GM18907 (cell line): Measurements from ENCODE around the gene PPIF.

Source experiments
- ATAC-seq: cut with Tn5 transposase; IDR thresholded peaks from one replicate; pipeline ENCODE4 v1.9.1; 2021; ENCODE audit warnings: mild to moderate bottlenecking, moderate library complexity; ENCODE audit not compliant: unreplicated experiment

Gene PPIF

GRCh38 chr10:79361726-79362397, 14.6 kb downstream of the PPIF start:
- no peak for ATAC-seq

GRCh38 chr10:79367426-79368189, 20.3 kb downstream of the PPIF start:
- no peak for ATAC-seq

GRCh38 chr10:79372871-79373270, 25.6 kb downstream of the PPIF start:
- no peak for ATAC-seq

GRCh38 chr10:79374312-79375191, 27.3 kb downstream of the PPIF start:
- ATAC-seq: peak; percentile 70

- ATAC-seq: no peak
These were observed 28.2 kb downstream of the PPIF start for GRCh38 chr10:79375321-79376077.

- ATAC-seq: no peak
These were observed 28.9 kb downstream of the PPIF start for GRCh38 chr10:79376078-79376628.

GRCh38 chr10:79376751-79377556, 29.7 kb downstream of the PPIF start:
- ATAC-seq: no peak

GRCh38 chr10:79377557-79378382, 30.5 kb downstream of the PPIF start:
- no peak for ATAC-seq

- no peak for ATAC-seq
These were observed 31.0 kb downstream of the PPIF start for GRCh38 chr10:79378383-79378646.

- no peak for ATAC-seq
These were observed 31.6 kb downstream of the PPIF start for GRCh38 chr10:79378647-79379511.

GRCh38 chr10:79379512-79380124, 32.3 kb downstream of the PPIF start:
- no peak for ATAC-seq

- ATAC-seq: no peak
These were observed 33.1 kb downstream of the PPIF start for GRCh38 chr10:79380125-79380945.

GRCh38 chr10:79380946-79381721, 33.9 kb downstream of the PPIF start:
- ATAC-seq: no peak

- no peak for ATAC-seq
These were observed 34.5 kb downstream of the PPIF start for GRCh38 chr10:79381804-79382221.

GRCh38 chr10:79382491-79382941, 35.2 kb downstream of the PPIF start:
- no peak for ATAC-seq
